ENCODE results near the gene EMP1. TPM values are rescaled to one million over a fixed set of nuclear protein-coding genes. Genes with fewer than 3 reads are reported as not detected.

The EMP1 gene
- polyA plus RNA-seq, 1 donor from 2014 or later, result 0.33 TPM

GRCh38 chr12:13206560-13206897 lies 10.0 kb downstream of the EMP1 start:
- Histone ChIP-seq H3K27me3 (ENCODE audit: insufficient read depth, low read depth, low read length) (no peaks in the 10 kb centered on the region), H3K79me2 (replicated peaks; ENCODE audit: insufficient read depth, low read length) (no peaks in the 10 kb centered on the region), H3K27ac (ENCODE audit: low read length) (no peak overlapping the region), H2AFZ (ENCODE audit: low read depth, low read length) (no peak overlapping the region), H3K36me3 (ENCODE audit: insufficient read depth, low read length) (no peaks in the 10 kb centered on the region), H3F3A (ENCODE audit: insufficient read depth, low read length, poor library complexity, severe bottlenecking) (no peaks in the 10 kb centered on the region), H3K9me3 (ENCODE audit: low read length) (no peaks in the 10 kb centered on the region), H3K9ac (ENCODE audit: low read length) (no peak overlapping the region), H3K4me3 (ENCODE audit: low read length) (no peak overlapping the region), H3K9me2 (ENCODE audit: insufficient read depth, low read length) (no peaks in the 10 kb centered on the region), H3K4me2 (ENCODE audit: low read length) (no peak overlapping the region), H4K20me1 (ENCODE audit: insufficient read depth) (no peaks in the 10 kb centered on the region)
- TF ChIP-seq RAD21 (conservative IDR thresholded peaks at IDR 0.05) (no peak), EZH2 (IDR thresholded peaks at IDR 0.05; ENCODE audit: borderline replicate concordance, insufficient read depth, low read length, poor library complexity, severe bottlenecking) (no peak), POLR2AphosphoS5 (IDR thresholded peaks at IDR 0.05) (no peak), EP300 (conservative IDR thresholded peaks at IDR 0.05; ENCODE audit: poor library complexity, severe bottlenecking) (no peak), CTCF (IDR thresholded peaks at IDR 0.05; ENCODE audit: poor library complexity, severe bottlenecking) (no peak), REST (IDR thresholded peaks at IDR 0.05; ENCODE audit: borderline replicate concordance) (no peak), MXI1 (conservative IDR thresholded peaks at IDR 0.05; ENCODE audit: poor library complexity, severe bottlenecking) (no peak), TAF1 (IDR thresholded peaks at IDR 0.05; ENCODE audit: low read depth) (no peak), SMC3 (conservative IDR thresholded peaks at IDR 0.05; ENCODE audit: poor library complexity) (no peak)

- H3K9me2 ChIP-seq (ENCODE audit: insufficient read depth, low read length), result no peaks in the 10 kb centered on the region
- H4K20me1 ChIP-seq (ENCODE audit: insufficient read depth), result no peaks in the 10 kb centered on the region
Observed at GRCh38 chr12:13208533-13209435, 12.3 kb downstream of the EMP1 start.

More at GRCh38 chr12:13208533-13209435, 12.3 kb downstream of the EMP1 start:
- no peak overlapping the region for H3K9ac ChIP-seq (ENCODE audit: low read length)
- H2AFZ ChIP-seq (ENCODE audit: low read depth, low read length), result no peak overlapping the region
- no peaks in the 10 kb centered on the region for H3K79me2 ChIP-seq (replicated peaks; ENCODE audit: insufficient read depth, low read length)
- H3K27ac ChIP-seq (ENCODE audit: low read length), result no peak overlapping the region
- H3K4me2 ChIP-seq (ENCODE audit: low read length), result no peak overlapping the region
- no peaks in the 10 kb centered on the region for H3K27me3 ChIP-seq (ENCODE audit: insufficient read depth, low read depth, low read length)
- H3K36me3 ChIP-seq (ENCODE audit: insufficient read depth, low read length), result no peaks in the 10 kb centered on the region
- no peak overlapping the region for H3K4me3 ChIP-seq (ENCODE audit: low read length)
- no peak for TF ChIP-seq EP300 (conservative IDR thresholded peaks at IDR 0.05; ENCODE audit: poor library complexity, severe bottlenecking)
- TF ChIP-seq CTCF (IDR thresholded peaks at IDR 0.05; ENCODE audit: poor library complexity, severe bottlenecking), result peak; percentile 42
- no peak for TF ChIP-seq POLR2AphosphoS5 (IDR thresholded peaks at IDR 0.05)
- no peak for TF ChIP-seq TAF1 (IDR thresholded peaks at IDR 0.05; ENCODE audit: low read depth)
- TF ChIP-seq MXI1 (conservative IDR thresholded peaks at IDR 0.05; ENCODE audit: poor library complexity, severe bottlenecking), result no peak
- TF ChIP-seq REST (IDR thresholded peaks at IDR 0.05; ENCODE audit: borderline replicate concordance), result no peak
- peak; percentile 43 for TF ChIP-seq SMC3 (conservative IDR thresholded peaks at IDR 0.05; ENCODE audit: poor library complexity)
- TF ChIP-seq EZH2 (IDR thresholded peaks at IDR 0.05; ENCODE audit: borderline replicate concordance, insufficient read depth, low read length, poor library complexity, severe bottlenecking), result no peak
- no peak for TF ChIP-seq RAD21 (conservative IDR thresholded peaks at IDR 0.05)
- no peaks in the 10 kb centered on the region for H3F3A ChIP-seq (ENCODE audit: insufficient read depth, low read length, poor library complexity, severe bottlenecking)
- no peaks in the 10 kb centered on the region for H3K9me3 ChIP-seq (ENCODE audit: low read length)
